GM21515 (cell line): ENCODE measurements around the gene RPS6KB2.
A peak's percentile ranks its signal among the peaks of the same experiment; 100 is the strongest.

Experiments used
- ATAC-seq: cut with Tn5 transposase; IDR thresholded peaks from one replicate; pipeline ENCODE4 v1.9.1; 2021; ENCODE audit not compliant: unreplicated experiment

Gene RPS6KB2

GRCh38 chr11:67441098-67441563, 12.8 kb downstream of the RPS6KB2 start:
- ATAC-seq = no peak

DNA sequence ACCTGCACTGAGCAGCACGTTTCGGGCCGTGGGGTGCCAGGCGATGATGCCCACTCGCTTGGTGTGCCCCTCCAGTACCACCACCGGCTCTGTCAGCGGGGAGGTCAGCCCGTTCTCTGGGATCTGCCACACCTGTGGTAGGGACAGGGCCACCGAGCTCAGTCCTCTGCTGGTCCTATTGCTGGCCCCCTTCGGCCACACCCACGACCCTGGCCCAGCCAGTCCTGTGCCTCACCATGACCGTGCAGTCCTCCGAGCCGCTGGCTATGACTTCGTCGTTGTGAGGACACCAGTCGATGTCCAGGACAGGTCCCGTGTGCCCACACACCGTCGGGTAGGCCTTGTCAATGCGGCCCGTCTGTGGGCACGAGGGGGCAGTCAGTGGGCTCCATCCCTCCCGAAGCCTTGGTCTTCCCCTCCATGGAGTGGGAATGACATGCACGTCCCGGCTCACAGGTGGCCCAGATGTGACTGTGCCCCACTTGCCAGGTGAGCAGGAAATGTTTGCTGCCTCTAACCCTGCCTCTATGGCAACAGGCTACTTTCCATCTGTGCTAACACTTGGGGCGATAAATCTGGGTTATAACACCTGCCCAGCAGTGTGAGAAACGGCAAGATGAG, 13.5 kb downstream of the RPS6KB2 start:
- no peak for ATAC-seq

- ATAC-seq = no peak
Observed at GRCh38 chr11:67442504-67443404, 14.5 kb downstream of the RPS6KB2 start.

GRCh38 chr11:67445515-67445914, 17.2 kb downstream of the RPS6KB2 start:
- no peak for ATAC-seq

GRCh38 chr11:67448220-67448609, 19.9 kb downstream of the RPS6KB2 start:
- ATAC-seq = no peak

DNA sequence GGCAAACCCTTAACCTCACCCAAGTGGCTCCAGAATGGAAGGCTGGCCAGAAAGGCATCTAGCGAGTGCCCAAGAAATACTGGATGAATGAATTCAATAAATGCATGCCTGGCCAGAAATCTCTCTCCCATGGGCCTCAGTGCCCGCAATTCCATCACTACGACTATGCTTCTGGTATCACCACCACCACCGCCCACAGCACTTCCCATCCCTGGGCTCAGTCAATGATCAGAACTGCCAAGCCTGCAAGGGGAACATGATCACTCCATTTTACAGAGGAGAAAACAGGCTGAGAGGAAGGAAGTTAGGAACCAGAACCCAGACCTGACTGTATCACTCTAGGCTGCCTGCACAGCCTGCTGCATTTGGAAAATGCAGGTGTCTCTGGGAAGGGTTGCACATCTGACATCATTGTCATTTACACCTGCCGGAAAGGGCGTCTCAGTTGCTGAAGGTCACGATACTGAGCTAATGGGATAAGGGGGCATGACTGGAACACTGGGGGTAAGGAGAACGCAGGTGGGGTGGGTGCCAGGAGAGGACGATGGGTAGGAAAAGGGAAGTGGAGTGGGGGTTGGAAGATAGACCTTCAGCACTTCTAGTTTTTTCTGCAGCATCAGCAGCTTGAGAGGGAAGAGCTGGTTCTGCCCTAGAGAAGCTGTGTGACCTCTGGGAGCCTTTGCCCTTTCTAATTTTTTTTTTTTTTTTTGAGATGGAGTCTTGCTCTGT, 21.0 kb downstream of the RPS6KB2 start:
- ATAC-seq = no peak

DNA sequence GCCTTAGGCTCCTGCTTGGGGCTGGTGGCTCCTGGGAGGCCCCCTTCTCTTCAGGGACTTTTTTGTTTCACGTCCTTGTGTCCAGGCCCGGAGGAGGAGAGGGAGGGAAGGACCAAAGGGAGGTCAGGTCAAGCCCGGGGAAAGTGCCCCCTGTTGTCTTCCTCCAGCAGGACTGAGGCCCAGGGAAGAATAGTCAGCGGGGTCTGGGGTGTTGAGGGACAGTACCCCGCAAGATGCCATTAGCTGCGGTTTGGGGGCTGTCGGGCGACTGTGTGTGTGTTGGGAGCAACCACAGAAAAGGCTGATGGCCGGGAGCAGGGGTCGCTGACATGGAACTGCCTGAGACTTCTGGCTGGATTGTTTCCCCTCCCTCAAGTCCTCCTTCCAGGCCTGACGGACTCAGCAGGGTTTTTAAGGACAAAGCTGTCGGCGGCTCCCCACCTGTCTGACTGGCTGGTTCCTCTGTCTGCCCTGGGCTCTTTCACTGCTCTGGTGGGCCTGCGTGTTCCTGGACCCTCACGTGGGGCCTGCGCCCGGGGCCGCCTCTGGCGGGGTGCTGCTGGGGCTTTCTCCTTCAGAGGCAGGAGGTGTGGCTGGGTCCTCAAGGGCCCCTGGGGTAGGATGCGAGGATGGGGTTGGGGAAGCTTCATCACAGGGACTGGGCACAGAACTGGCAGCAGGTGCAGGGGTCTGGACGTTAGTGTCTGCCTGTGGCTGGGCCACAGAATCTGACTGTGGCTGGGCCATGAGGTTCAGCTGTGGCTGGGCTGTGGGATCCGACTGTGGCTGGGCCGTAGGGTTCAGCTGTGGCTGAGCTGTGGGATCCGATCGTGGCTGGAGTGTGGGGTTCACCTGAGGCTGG, 22.7 kb downstream of the RPS6KB2 start:
- no peak for ATAC-seq

DNA sequence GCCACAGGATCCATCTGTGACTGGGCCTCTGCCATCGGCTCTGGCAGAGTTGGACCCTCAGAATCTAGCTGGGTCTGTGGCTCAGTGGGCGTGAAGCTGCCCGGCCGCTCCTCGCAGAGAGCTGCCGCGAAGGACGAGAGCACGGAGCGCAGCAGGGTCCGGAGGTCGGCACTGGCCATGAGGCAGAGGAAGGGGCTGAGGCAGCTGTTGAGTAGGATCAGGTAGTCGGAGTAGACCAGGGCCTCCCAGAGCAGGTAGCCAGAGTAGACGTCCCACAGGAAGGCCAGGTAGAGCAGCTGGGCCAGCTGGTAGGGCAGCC, 23.3 kb downstream of the RPS6KB2 start:
- no peak for ATAC-seq

- no peak for ATAC-seq
Observed at GRCh38 chr11:67452141-67452952, 24.1 kb downstream of the RPS6KB2 start, which contains the start of gene GPR152. GPR152 (minus strand) TSS chr11:67452729; CDS start chr11:67452724, 5 bp downstream.

DNA sequence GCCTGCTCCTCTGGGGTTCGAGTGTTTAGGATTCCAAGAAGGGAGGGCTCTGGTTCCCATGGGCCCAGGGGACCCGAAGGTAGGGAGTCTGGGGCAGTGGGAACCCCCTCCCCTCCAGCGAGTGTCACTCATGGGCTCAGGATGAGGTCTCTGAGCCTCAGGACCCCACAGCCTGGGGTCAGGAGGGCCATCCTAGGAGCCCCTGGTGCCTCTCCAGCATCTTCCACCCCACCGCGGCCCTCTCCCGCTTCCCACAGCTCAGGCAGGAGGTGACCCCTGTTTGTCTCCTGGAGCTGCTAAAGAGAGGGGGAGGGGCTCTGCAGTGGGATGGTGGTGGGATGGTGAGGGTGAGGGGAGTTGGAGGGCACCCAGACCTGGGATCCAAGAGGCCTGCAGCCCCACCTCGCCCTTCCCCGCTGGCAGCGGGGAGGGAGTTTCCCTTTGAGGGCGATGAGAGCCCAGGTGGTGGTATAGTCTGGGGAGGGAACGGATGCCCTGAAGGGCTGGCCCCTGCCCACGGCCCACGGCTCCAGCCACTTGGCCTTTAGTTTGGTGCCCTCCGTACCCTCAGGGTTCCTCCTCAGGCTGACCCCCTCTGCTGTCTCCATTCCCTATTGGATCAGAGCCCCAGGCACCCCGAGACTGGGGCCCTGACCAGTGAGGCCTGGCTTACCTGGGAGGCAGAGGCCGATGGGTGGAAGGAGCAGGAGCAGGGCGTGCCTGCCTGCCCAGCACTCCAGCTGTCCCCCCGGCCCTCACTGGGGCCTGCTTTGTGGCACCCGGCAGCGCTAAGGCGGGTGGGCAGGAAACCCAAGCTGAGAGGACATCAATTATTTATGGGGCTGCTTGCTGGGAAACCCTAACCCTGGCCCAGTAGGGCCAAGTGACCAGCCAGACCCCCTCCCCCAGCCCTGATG, 25.8 kb downstream of the RPS6KB2 start:
- no peak for ATAC-seq

- no peak for ATAC-seq
Observed at GRCh38 chr11:67455054-67455453, 26.8 kb downstream of the RPS6KB2 start, which contains the start of gene CABP4. CABP4 (plus strand) TSS chr11:67455354; CDS start chr11:67455424, 70 bp downstream.

GRCh38 chr11:67456068-67456705, 27.9 kb downstream of the RPS6KB2 start:
- no peak for ATAC-seq

DNA sequence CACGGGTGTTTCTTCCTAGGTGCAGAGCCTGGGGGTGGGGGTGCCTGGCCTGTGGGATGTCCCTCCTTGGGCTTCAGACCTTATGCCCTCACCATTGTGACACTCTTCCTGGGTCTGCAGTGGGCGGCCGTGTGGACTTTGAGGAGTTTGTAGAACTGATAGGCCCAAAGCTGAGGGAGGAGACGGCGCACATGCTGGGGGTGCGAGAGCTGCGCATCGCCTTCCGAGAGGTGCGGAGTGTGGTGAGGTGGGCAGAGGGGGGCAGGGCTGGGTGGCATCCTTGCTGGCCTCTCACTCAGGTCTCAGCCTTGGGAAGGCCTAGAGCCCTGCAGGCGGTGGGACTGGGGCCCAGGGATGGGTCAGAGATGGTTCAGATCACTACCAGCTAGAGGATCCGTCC, 29.2 kb downstream of the RPS6KB2 start:
- no peak for ATAC-seq

GRCh38 chr11:67458266-67458665, 30.0 kb downstream of the RPS6KB2 start:
- ATAC-seq = no peak

DNA sequence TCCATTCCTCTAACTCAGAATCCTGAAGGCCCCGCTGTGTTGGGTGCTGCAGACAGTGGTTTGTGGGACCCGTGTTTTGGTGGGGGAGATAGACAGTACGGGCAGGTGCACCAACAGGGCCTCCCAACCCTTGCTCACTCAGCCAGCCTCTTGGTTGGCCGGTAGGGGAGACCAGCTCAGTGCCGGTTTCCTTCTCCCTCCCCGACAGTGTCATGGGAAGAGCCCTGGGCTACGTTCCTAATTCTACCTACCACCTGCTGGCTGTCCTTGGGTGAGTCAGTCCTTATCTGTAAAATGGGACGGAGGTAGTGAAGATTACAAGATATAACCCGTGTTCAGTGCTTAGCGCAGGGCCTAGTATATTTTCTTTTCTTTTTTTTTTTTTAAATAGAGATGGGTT, 34.9 kb downstream of the RPS6KB2 start:
- no peak for ATAC-seq

- ATAC-seq = no peak
Observed at GRCh38 chr11:67463680-67464410, 35.6 kb downstream of the RPS6KB2 start.

DNA sequence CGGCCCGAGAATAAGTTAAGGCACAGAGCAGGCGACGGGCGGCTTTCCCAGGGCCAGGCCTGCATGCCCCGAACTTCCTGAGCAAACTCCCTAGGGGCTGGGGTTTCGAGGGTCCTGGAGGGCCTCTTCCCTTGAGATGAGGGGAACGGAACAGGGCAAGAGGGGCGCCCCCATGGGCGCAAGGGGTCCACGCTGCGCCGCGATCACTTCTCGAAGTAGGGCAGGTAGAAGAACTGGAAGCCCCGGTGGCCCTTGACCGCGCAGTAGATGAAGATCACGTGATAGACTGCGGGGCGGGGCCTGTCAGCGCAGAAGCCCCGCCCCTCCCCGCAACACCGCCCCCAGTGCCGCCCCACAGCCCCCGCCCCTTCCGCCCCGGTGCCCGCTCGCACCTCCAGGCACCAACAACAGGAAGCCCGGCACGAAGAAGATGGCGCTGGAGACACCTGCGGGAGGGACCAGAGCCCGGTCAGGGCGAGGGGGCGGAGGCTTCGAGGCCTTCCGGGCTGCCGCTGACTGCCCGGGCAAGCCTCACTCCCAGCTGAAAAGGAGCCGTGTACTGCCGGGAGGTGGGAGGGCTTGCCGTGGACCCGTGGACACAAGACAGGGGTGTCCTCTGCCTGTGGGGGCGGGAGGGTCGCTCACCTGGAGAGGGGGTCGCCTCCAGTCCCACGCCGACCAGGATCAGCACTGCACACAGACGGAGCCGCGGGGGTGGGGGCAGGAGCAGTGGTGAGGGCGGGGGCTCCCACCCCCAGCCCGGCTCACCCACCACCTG, 36.3 kb downstream of the RPS6KB2 start:
- ATAC-seq = peak; percentile 49
